T-cell (primary cell): ENCODE data around the gene RNF168. TPM values are rescaled to one million over a fixed set of nuclear protein-coding genes. Genes with fewer than 3 reads are reported as not detected.
"Not testable (repeated sequence)": the region's sequence is repeated elsewhere in the genome, so short reads cannot be mapped to it uniquely, and the experiment has no call there.

Experiments used
- ATAC-seq, 4 experiments: fragments of 200-7000 bp in 3 of 4; fragments of 150-1000 bp in 1 of 4; cut with Tn5 transposase; replicated peaks in 1 of 4; 1 replicate in 3 of 4; 2 replicates in 1 of 4; pipeline ENCODE4 v1.10.0; 2021; ENCODE audit warnings: moderate library complexity in 3 of 4, mild to moderate bottlenecking in 2 of 4, moderate number of reproducible peaks in 1 of 4
- CTCF ChIA-PET, 2 donors: fragments of 300-600 bp; sonication (Branson Sonifier 250); formaldehyde crosslinking; loops; one replicate each; lab custom pipeline; 2022; ENCODE audit warnings: antibody characterized with exemption in 2 of 2; lab: Charles Lee
- POLR2A ChIA-PET, 2 donors: fragments of 300-600 bp; sonication (Branson Sonifier 250); formaldehyde crosslinking; loops; one replicate each; lab custom pipeline; 2022; ENCODE audit warnings: antibody characterized with exemption in 2 of 2; lab: Charles Lee
- DNase-seq, 35 experiments: peaks; one replicate each; pipeline versions ENCODE4 v3.0.0 to v3.0.0-alpha.2; 2013 to 2023
- H3K27ac ChIP-seq: one replicate; pipeline ENCODE4 v1.5.1; 2013; ENCODE audit warnings: low read length
- H3K27me3 ChIP-seq, 2 experiments: replicated peaks in 1 of 2; 1 replicate in 1 of 2; 2 replicates in 1 of 2; pipeline versions ENCODE4 v1.6.1 to v1.7.0; 2013; ENCODE audit warnings: low read length in 1 of 2, mixed read lengths in 1 of 2; ENCODE audit not compliant: control insufficient read depth in 2 of 2, insufficient read depth in 2 of 2; ENCODE audit errors: extremely low read depth in 1 of 2
- H3K36me3 ChIP-seq, 2 donors: 1 replicate in 1 of 2; 2 replicates in 1 of 2; pipeline versions ENCODE4 v1.6.1 to v1.7.0; 2013; ENCODE audit warnings: low read length in 1 of 2; ENCODE audit not compliant: control insufficient read depth in 2 of 2, insufficient read depth in 1 of 2; ENCODE audit errors: extremely low read depth in 1 of 2
- H3K4me1 ChIP-seq, 2 experiments: 1 replicate in 1 of 2; 2 replicates in 1 of 2; pipeline versions ENCODE4 v1.6.1 to v1.7.0; 2013; ENCODE audit warnings: low read length in 2 of 2, mixed read lengths in 1 of 2; ENCODE audit not compliant: insufficient read depth in 2 of 2, control insufficient read depth in 1 of 2; ENCODE audit errors: extremely low read depth in 1 of 2
- H3K4me3 ChIP-seq, 2 donors: 1 replicate in 1 of 2; 2 replicates in 1 of 2; pipeline versions ENCODE4 v1.5.1 to v1.7.0; 2013; ENCODE audit warnings: mild to moderate bottlenecking in 2 of 2, low read length in 1 of 2, moderate library complexity in 1 of 2; ENCODE audit not compliant: control insufficient read depth in 1 of 2; ENCODE audit errors: extremely low read depth in 1 of 2
- H3K9me3 ChIP-seq: 2 replicates; pipeline ENCODE4 v1.7.0; 2013
- H3K27ac Mint-ChIP-seq, 2 donors: one replicate each; pipeline ENCODE4 v1.8.0; 2020 to 2021; ENCODE audit warnings: mild to moderate bottlenecking in 2 of 2, mixed read lengths in 2 of 2
- H3K27me3 Mint-ChIP-seq, 2 donors: one replicate each; pipeline ENCODE4 v1.8.0; 2021 to 2022; ENCODE audit warnings: mixed read lengths in 2 of 2
- H3K36me3 Mint-ChIP-seq: one replicate; pipeline ENCODE4 v1.8.0; 2021; ENCODE audit warnings: mixed read lengths
- H3K4me1 Mint-ChIP-seq, 3 donors: one replicate each; pipeline ENCODE4 v1.8.0; 2020 to 2022; ENCODE audit warnings: mixed read lengths in 3 of 3, mild to moderate bottlenecking in 1 of 3
- H3K4me3 Mint-ChIP-seq, 3 donors: one replicate each; pipeline ENCODE4 v1.8.0; 2020 to 2022; ENCODE audit warnings: mild to moderate bottlenecking in 3 of 3, mixed read lengths in 3 of 3, moderate library complexity in 3 of 3
- H3K9me3 Mint-ChIP-seq, 3 donors: one replicate each; pipeline ENCODE4 v1.8.0; 2020 to 2022; ENCODE audit warnings: mixed read lengths in 3 of 3
- WGBS: methylation state at CpG from one replicate; pipeline ENCODE4 v1.1.5; 2013; ENCODE audit warnings: missing lambda C conversion rate; ENCODE audit not compliant: insufficient coverage; 5-methylcytosine and 5-hydroxymethylcytosine counted together
- total RNA-seq, 35 experiments: library from RNA in 6 of 35; stranded (reverse) in 6 of 35; fragments of 120-200 nt in 1 of 35; gene quantifications; one replicate each; pipeline versions ENCODE4 v1.2.1 to v1.2.4 and lab custom pipeline; 2013 to 2026

RNF168 gene
- total RNA-seq, 5 donors from 2014 or later (not counting 1 experiment from before 2014, with no cell fraction given): 27.1 to 71.2 (median 64.8) TPM

GRCh38 chr3:196471551-196471950 lies 32.0 kb downstream of the RNF168 start:
- Mint-ChIP-seq H3K4me1 (peaks cover 4 to 21% (median 7%) of the 10 kb centered on the region in 3 donors), H3K9me3 (no peaks in the 10 kb centered on the region), H3K27ac (no peak overlapping the region), H3K27me3 (no peaks in the 10 kb centered on the region), H3K36me3 (peaks cover 36% of the 10 kb centered on the region), H3K4me3 (no peak overlapping the region)
- Histone ChIP-seq H3K27me3 (no peaks in the 10 kb centered on the region), H3K36me3 (peaks cover 0 to 40% of the 10 kb centered on the region in 2 donors), H3K4me1 (no peaks in the 10 kb centered on the region), H3K27ac (no peak overlapping the region), H3K4me3 (no peak overlapping the region), H3K9me3 (no peaks in the 10 kb centered on the region)
- CTCF ChIA-PET: interaction anchor here (0.6 kb wide), 2 partner anchors 14 to 186 kb away, joined by 3 read pairs; no protein-coding TSS in a partner anchor
- WGBS: no CpG with 5 or more reads among the region's 2 CpGs
- POLR2A ChIA-PET: interaction anchor here in 1 of 2 donors (0.7 kb wide), 1 partner anchor 14 kb away, joined by 5 read pairs; no protein-coding TSS in a partner anchor
- ATAC-seq: no peak
- no peak for DNase-seq

- H3K36me3 Mint-ChIP-seq: peaks cover 35% of the 10 kb centered on the region
- 100% methylated on average over 2 of the region's 3 CpGs for WGBS
- H3K36me3 ChIP-seq: peaks cover 0 to 39% of the 10 kb centered on the region in 2 donors
- not testable (repeated sequence) for H3K4me3 Mint-ChIP-seq, H3K27ac Mint-ChIP-seq, H3K27me3 Mint-ChIP-seq, H3K9me3 Mint-ChIP-seq, DNase-seq, H3K27ac ChIP-seq, H3K27me3 ChIP-seq, ATAC-seq, H3K9me3 ChIP-seq, H3K4me3 ChIP-seq, H3K4me1 ChIP-seq
- CTCF ChIA-PET: interaction anchor here in 1 of 2 donors (0.6 kb wide), 1 partner anchor 100 kb away, joined by 3 read pairs; no protein-coding TSS in a partner anchor
- POLR2A ChIA-PET: interaction anchor here in 1 of 2 donors (0.6 kb wide), 1 partner anchor 22 kb away, joined by 3 read pairs; no protein-coding TSS in a partner anchor
- H3K4me1 Mint-ChIP-seq: peaks cover 4 to 21% (median 7%) of the 10 kb centered on the region in 3 donors
Observed at GRCh38 chr3:196470182-196470581, 33.4 kb downstream of the RNF168 start.

- POLR2A ChIA-PET: no interaction called here
- Histone ChIP-seq H3K4me3 (no peak overlapping the region), H3K4me1 (no peaks in the 10 kb centered on the region), H3K27me3 (no peaks in the 10 kb centered on the region), H3K9me3 (no peaks in the 10 kb centered on the region), H3K36me3 (peaks cover 0 to 2% of the 10 kb centered on the region in 2 donors), H3K27ac (no peak overlapping the region)
- CTCF ChIA-PET: no interaction called here
- Mint-ChIP-seq H3K27me3 (no peaks in the 10 kb centered on the region), H3K27ac (no peak overlapping the region), H3K36me3 (peaks cover 14% of the 10 kb centered on the region), H3K4me3 (no peak overlapping the region), H3K4me1 (peaks cover 0 to 5% (median 3%) of the 10 kb centered on the region in 3 donors), H3K9me3 (peaks cover 0 to 3% (median 0%) of the 10 kb centered on the region in 3 donors)
- no peak for DNase-seq
- 100% methylated on average over 1 of the region's 3 CpGs for WGBS
- ATAC-seq: no peak
Observed at GRCh38 chr3:196463804-196464203, 39.8 kb downstream of the RNF168 start.

GRCh38 chr3:196463478-196463756 lies 40.2 kb downstream of the RNF168 start:
- CTCF ChIA-PET: no interaction called here
- H3K4me1 Mint-ChIP-seq: peaks cover 0 to 5% (median 3%) of the 10 kb centered on the region in 3 donors

GRCh38 chr3:196462680-196463477 lies 40.7 kb downstream of the RNF168 start:
- not testable (repeated sequence) for H3K27ac Mint-ChIP-seq

More at GRCh38 chr3:196463478-196463756, 40.2 kb downstream of the RNF168 start:
- H3K4me1 ChIP-seq: no peaks in the 10 kb centered on the region
- no peak for ATAC-seq
- no peaks in the 10 kb centered on the region for H3K9me3 ChIP-seq
- Mint-ChIP-seq H3K4me3 (no peak overlapping the region), H3K27me3 (no peaks in the 10 kb centered on the region), H3K9me3 (peaks cover 0 to 3% (median 0%) of the 10 kb centered on the region in 3 donors), H3K27ac (no peak overlapping the region), H3K36me3 (peaks cover 12% of the 10 kb centered on the region)
- H3K27ac ChIP-seq: no peak overlapping the region
- H3K27me3 ChIP-seq: no peaks in the 10 kb centered on the region
- WGBS: no CpG with 5 or more reads among the region's 2 CpGs
- POLR2A ChIA-PET: no interaction called here
- peaks cover 0 to 2% of the 10 kb centered on the region in 2 donors for H3K36me3 ChIP-seq
- H3K4me3 ChIP-seq: no peak overlapping the region
- no peak for DNase-seq

GRCh38 chr3:196458063-196458462 lies 45.5 kb downstream of the RNF168 start:
- H3K9me3 Mint-ChIP-seq: no peaks in the 10 kb centered on the region
- ChIA-PET POLR2A (interaction anchor here (0.6 to 0.7 kb wide), 3 partner anchors 35 to 703 kb away, joined by 3 to 9 read pairs (median 4); no protein-coding TSS in a partner anchor), CTCF (interaction anchor here (0.5 to 0.7 kb wide), 3 partner anchors 13 to 1538 kb away, joined by 3 to 4 read pairs (median 3); no protein-coding TSS in a partner anchor)
- peaks cover 0 to 4% of the 10 kb centered on the region in 2 experiments for H3K4me1 ChIP-seq
- H3K27ac ChIP-seq: peak overlapping the region; percentile 14
- H3K27ac Mint-ChIP-seq: peak overlapping the region; percentile 40 to 83
- peaks cover 13 to 14% (median 14%) of the 10 kb centered on the region in 3 donors for H3K4me1 Mint-ChIP-seq
- H3K4me3 ChIP-seq: no peak overlapping the region
- H3K9me3 ChIP-seq: no peaks in the 10 kb centered on the region
- no CpG with 5 or more reads among the region's 4 CpGs for WGBS
- no peaks in the 10 kb centered on the region for H3K27me3 ChIP-seq
- DNase-seq (no peak), ATAC-seq (no peak)
- no peak overlapping the region for H3K4me3 Mint-ChIP-seq
- no peaks in the 10 kb centered on the region for H3K36me3 ChIP-seq
- H3K36me3 Mint-ChIP-seq: peaks cover 8% of the 10 kb centered on the region
- no peaks in the 10 kb centered on the region for H3K27me3 Mint-ChIP-seq

More at GRCh38 chr3:196462680-196463477, 40.7 kb downstream of the RNF168 start:
- H3K4me1 Mint-ChIP-seq, H3K4me3 Mint-ChIP-seq, POLR2A ChIA-PET, H3K4me3 ChIP-seq, DNase-seq, H3K4me1 ChIP-seq, ATAC-seq, H3K9me3 ChIP-seq, CTCF ChIA-PET, H3K27me3 ChIP-seq, H3K27me3 Mint-ChIP-seq, H3K9me3 Mint-ChIP-seq, H3K36me3 Mint-ChIP-seq, H3K27ac ChIP-seq, H3K36me3 ChIP-seq: not testable (repeated sequence)
- 89% methylated on average over 1 of the region's 1 CpG for WGBS
